ENCODE results near the gene GMFB. TPM values are rescaled to one million over a fixed set of nuclear protein-coding genes. Genes with fewer than 3 reads are reported as not detected.
A peak's percentile ranks its signal among the peaks of the same experiment; 100 is the strongest.

GMFB gene
- total and polyA plus RNA-seq, 2 experiments from 2014 or later, result 26.7 to 38.1 TPM

DNA sequence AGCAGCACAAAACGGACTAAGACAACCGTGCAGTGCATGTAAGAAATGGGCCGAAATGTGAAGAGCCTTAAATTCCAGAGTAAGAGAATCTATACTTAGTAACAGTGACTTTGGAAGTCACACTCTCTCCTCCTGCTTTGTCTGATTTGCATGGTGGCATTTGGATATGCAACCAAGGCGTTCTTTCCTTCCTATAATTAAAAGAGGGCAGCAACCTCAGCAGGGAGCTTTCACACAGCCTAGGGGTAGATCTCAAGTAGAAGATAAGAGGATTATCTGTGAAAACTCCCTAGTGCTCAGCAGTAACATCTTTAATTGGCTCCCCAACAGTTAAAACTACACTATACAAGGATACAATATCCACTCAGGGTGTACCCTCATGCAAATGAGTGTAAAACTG, 16.5 kb downstream of the GMFB start:
- Histone ChIP-seq H3K4me1 (ENCODE audit: low read depth) (peaks cover 12% of the 10 kb centered on the region), H3K27ac (peak overlapping the region; percentile 79), H3K4me3 (no peak overlapping the region), H3K9me3 (ENCODE audit: low read depth) (no peaks in the 10 kb centered on the region), H3K27me3 (no peaks in the 10 kb centered on the region), H3K36me3 (peaks cover 6% of the 10 kb centered on the region)
- TF ChIP-seq, protein P1, sequence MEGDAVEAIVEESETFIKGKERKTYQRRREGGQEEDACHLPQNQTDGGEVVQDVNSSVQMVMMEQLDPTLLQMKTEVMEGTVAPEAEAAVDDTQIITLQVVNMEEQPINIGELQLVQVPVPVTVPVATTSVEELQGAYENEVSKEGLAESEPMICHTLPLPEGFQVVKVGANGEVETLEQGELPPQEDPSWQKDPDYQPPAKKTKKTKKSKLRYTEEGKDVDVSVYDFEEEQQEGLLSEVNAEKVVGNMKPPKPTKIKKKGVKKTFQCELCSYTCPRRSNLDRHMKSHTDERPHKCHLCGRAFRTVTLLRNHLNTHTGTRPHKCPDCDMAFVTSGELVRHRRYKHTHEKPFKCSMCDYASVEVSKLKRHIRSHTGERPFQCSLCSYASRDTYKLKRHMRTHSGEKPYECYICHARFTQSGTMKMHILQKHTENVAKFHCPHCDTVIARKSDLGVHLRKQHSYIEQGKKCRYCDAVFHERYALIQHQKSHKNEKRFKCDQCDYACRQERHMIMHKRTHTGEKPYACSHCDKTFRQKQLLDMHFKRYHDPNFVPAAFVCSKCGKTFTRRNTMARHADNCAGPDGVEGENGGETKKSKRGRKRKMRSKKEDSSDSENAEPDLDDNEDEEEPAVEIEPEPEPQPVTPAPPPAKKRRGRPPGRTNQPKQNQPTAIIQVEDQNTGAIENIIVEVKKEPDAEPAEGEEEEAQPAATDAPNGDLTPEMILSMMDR (IDR thresholded peaks at IDR 0.05; ENCODE audit: low read depth, low read length), result no peak
- DNase-seq (ENCODE audit: low read depth in 1 of 2, low spot score in 1 of 2), result peak in 1 of 2 donors; percentile 15

DNA sequence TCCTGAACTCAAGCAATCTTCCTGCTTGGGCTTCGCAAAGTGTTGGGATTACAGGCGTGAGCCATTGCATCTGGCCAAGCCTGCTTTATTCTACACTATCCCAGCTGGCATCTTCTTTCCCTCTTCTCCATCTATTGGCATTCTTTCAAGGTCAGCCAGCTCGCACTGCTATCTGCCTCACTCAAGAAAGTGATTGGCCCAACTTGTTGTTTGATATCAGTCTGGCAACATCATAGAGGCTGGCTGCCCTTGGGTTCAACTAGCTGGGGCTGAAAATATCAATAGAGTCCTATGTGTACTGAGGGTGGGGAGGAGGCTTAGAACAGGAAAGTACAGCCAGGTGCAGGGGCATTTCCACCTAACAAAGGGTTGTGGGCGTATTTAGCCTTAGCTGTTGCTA, 17.1 kb downstream of the GMFB start:
- Histone ChIP-seq H3K4me1 (ENCODE audit: low read depth) (peaks cover 12% of the 10 kb centered on the region), H3K4me3 (no peak overlapping the region), H3K36me3 (peaks cover 4% of the 10 kb centered on the region), H3K27ac (peak overlapping the region; percentile 79), H3K9me3 (ENCODE audit: low read depth) (no peaks in the 10 kb centered on the region), H3K27me3 (no peaks in the 10 kb centered on the region)
- TF ChIP-seq, protein P1 (IDR thresholded peaks at IDR 0.05; ENCODE audit: low read depth, low read length), result no peak
- no peak for DNase-seq (ENCODE audit: low read depth in 1 of 2, low spot score in 1 of 2)

DNA sequence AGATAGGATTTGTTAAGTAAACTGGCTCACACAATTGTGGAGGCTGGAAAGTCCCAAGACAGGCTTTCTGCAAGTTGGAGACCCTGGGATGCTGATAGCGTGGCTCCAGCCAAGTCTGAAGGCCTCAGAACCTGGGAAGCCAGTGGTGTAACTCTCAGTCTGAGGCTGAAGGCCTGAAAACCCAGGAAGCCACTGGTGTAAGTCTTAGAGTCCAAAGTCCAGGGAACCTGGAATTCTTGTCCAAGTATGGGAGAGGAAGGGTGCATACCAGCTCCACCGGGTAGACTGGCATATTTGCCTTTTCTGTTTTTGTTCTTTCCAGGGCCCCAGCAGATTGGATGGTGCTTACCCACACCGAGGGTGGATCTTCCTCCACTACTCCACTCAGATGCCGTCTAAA, 18.1 kb downstream of the GMFB start:
- Histone ChIP-seq H3K36me3 (no peaks in the 10 kb centered on the region), H3K27me3 (no peaks in the 10 kb centered on the region), H3K4me1 (ENCODE audit: low read depth) (peaks cover 12% of the 10 kb centered on the region), H3K27ac (no peak overlapping the region), H3K4me3 (no peak overlapping the region), H3K9me3 (ENCODE audit: low read depth) (no peaks in the 10 kb centered on the region)
- TF ChIP-seq, protein P1 (IDR thresholded peaks at IDR 0.05; ENCODE audit: low read depth, low read length), result no peak
- DNase-seq (ENCODE audit: low read depth in 1 of 2, low spot score in 1 of 2), result no peak

DNA sequence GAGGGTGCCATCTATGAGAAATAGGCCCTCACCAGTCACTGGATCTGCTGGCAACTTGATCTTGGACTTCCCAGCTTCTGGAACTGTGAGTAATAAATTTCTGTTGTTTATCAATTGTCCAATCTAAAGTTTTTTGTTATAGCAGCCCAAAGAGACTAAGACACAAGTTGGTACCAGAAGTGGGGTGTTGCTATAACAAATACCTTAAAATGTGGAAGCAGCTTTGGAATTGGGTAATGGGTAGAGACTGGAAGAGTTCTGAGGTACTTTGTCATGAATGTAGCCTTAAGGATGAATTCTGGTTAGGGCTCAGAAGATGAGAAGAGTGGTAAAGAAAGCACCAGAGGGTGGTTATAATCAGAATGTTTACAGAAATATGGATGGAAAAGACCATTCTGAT, 21.5 kb downstream of the GMFB start:
- TF ChIP-seq, protein P1 (IDR thresholded peaks at IDR 0.05; ENCODE audit: low read depth, low read length), result no peak
- no peak overlapping the region for H3K27ac ChIP-seq
- no peaks in the 10 kb centered on the region for H3K27me3 ChIP-seq
- DNase-seq (ENCODE audit: low read depth in 1 of 2, low spot score in 1 of 2), result no peak
- peaks cover 5% of the 10 kb centered on the region for H3K4me1 ChIP-seq (ENCODE audit: low read depth)
- H3K9me3 ChIP-seq (ENCODE audit: low read depth), result no peaks in the 10 kb centered on the region
- H3K36me3 ChIP-seq, result no peaks in the 10 kb centered on the region
- no peak overlapping the region for H3K4me3 ChIP-seq

DNA sequence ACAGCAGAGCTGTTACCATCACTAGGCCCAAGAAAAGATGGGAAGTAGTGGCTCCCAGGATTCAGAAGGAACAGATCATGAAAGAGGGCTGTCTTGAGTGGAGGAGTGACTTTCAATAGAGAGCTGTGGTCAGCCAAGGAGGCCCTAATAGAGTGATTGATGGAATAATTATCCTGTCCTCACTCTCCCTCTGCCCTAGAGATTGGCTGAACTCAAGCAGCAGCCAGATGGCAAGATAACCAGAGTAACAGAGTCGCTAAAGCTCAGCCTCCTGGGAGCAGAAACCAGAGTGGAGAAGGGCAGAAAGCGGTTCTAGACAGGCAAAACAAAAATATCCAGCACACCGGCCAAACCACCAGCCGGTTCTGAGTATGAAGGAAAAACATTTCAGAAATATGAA, 23.1 kb downstream of the GMFB start:
- H3K27me3 ChIP-seq, result no peaks in the 10 kb centered on the region
- H3K36me3 ChIP-seq, result no peaks in the 10 kb centered on the region
- H3K4me3 ChIP-seq, result no peak overlapping the region
- H3K27ac ChIP-seq, result peak overlapping the region; percentile 39
- TF ChIP-seq, protein P1 (IDR thresholded peaks at IDR 0.05; ENCODE audit: low read depth, low read length), result no peak
- H3K4me1 ChIP-seq (ENCODE audit: low read depth), result no peaks in the 10 kb centered on the region
- H3K9me3 ChIP-seq (ENCODE audit: low read depth), result no peaks in the 10 kb centered on the region
- DNase-seq (ENCODE audit: low read depth in 1 of 2, low spot score in 1 of 2), result peak in 1 of 2 donors; percentile 32

DNA sequence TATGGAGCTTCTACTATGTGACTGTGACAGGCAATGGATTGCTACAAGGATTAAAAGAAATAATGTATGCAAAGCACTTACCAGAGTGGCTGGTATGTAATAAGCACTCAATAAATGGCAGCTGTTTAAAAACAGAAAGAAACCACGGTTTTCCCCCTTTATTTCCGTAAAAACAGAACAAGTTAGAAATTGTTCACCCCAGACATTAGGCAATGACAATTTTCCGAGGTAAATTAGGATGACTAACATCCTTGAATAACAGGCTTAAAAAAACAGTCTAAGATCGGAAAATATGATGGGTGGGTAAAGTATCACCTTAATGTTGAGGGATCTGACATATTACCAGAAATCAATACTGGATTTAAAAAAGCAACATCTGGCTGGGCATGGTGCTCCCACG, 26.7 kb downstream of the GMFB start:
- Histone ChIP-seq H3K27ac (no peak overlapping the region), H3K27me3 (no peaks in the 10 kb centered on the region), H3K9me3 (ENCODE audit: low read depth) (no peaks in the 10 kb centered on the region), H3K4me1 (ENCODE audit: low read depth) (no peaks in the 10 kb centered on the region), H3K4me3 (no peak overlapping the region), H3K36me3 (no peaks in the 10 kb centered on the region)
- DNase-seq (ENCODE audit: low read depth in 1 of 2, low spot score in 1 of 2), result no peak
- TF ChIP-seq, protein P1 (IDR thresholded peaks at IDR 0.05; ENCODE audit: low read depth, low read length), result no peak
